ENCODE measurements around the gene CD300LF. TPM values are rescaled to one million over a fixed set of nuclear protein-coding genes. Genes with fewer than 3 reads are reported as not detected.
A peak's percentile ranks its signal among the peaks of the same experiment; 100 is the strongest.

Gene CD300LF
- total RNA-seq, 1 donor: not detected

- H3K4me1 ChIP-seq (ENCODE audit: insufficient read depth, low read length): no peaks in the 10 kb centered on the region
- no peak overlapping the region for H3K27ac ChIP-seq (ENCODE audit: low read depth, low read length)
- H3K9me3 ChIP-seq (ENCODE audit: low read depth, low read length): no peaks in the 10 kb centered on the region
- peaks cover 3% of the 10 kb centered on the region for H3K27me3 ChIP-seq (ENCODE audit: insufficient read depth, low read length)
- no peak overlapping the region for H3K4me3 ChIP-seq (ENCODE audit: insufficient read depth, low read length)
- no peaks in the 10 kb centered on the region for H3K79me2 ChIP-seq (ENCODE audit: insufficient read depth, low read length)
- no peak for TF ChIP-seq CTCF (IDR thresholded peaks at IDR 0.05; ENCODE audit: extremely low read depth, low read depth, low read length)
- H2AFZ ChIP-seq (ENCODE audit: low read length): no peak overlapping the region
- no peaks in the 10 kb centered on the region for H4K20me1 ChIP-seq (ENCODE audit: insufficient read depth, low read length)
- no peak for DNase-seq (ENCODE audit: insufficient read length, low spot score, missing footprints)
- no peak overlapping the region for H3K4me2 ChIP-seq (ENCODE audit: insufficient read depth, low read length)
- no peaks in the 10 kb centered on the region for H3K36me3 ChIP-seq (ENCODE audit: insufficient read depth, low read length)
Measured at GRCh38 chr17:74720506-74720905, 7.8 kb upstream of the CD300LF start.

- H3K4me2 ChIP-seq (ENCODE audit: insufficient read depth, low read length): no peak overlapping the region
- peaks cover 9% of the 10 kb centered on the region for H3K27me3 ChIP-seq (ENCODE audit: insufficient read depth, low read length)
- no peaks in the 10 kb centered on the region for H3K9me3 ChIP-seq (ENCODE audit: low read depth, low read length)
- DNase-seq (ENCODE audit: insufficient read length, low spot score, missing footprints): peak; percentile 63
- H2AFZ ChIP-seq (ENCODE audit: low read length): no peak overlapping the region
- no peaks in the 10 kb centered on the region for H4K20me1 ChIP-seq (ENCODE audit: insufficient read depth, low read length)
- no peak overlapping the region for H3K4me3 ChIP-seq (ENCODE audit: insufficient read depth, low read length)
- no peaks in the 10 kb centered on the region for H3K4me1 ChIP-seq (ENCODE audit: insufficient read depth, low read length)
- no peaks in the 10 kb centered on the region for H3K36me3 ChIP-seq (ENCODE audit: insufficient read depth, low read length)
- H3K27ac ChIP-seq (ENCODE audit: low read depth, low read length): no peak overlapping the region
- H3K79me2 ChIP-seq (ENCODE audit: insufficient read depth, low read length): no peaks in the 10 kb centered on the region
- TF ChIP-seq CTCF (IDR thresholded peaks at IDR 0.05; ENCODE audit: extremely low read depth, low read depth, low read length): no peak
Measured at GRCh38 chr17:74715144-74715543, 2.4 kb upstream of the CD300LF start.

GRCh38 chr17:74713171-74713755 is 540 bp upstream of the CD300LF start:
- H3K4me2 ChIP-seq (ENCODE audit: insufficient read depth, low read length): no peak overlapping the region
- H3K4me3 ChIP-seq (ENCODE audit: insufficient read depth, low read length): no peak overlapping the region
- H3K27ac ChIP-seq (ENCODE audit: low read depth, low read length): no peak overlapping the region
- H4K20me1 ChIP-seq (ENCODE audit: insufficient read depth, low read length): no peaks in the 10 kb centered on the region
- peaks cover 9% of the 10 kb centered on the region for H3K27me3 ChIP-seq (ENCODE audit: insufficient read depth, low read length)
- H3K9me3 ChIP-seq (ENCODE audit: low read depth, low read length): no peaks in the 10 kb centered on the region
- DNase-seq (ENCODE audit: insufficient read length, low spot score, missing footprints): no peak
- H3K4me1 ChIP-seq (ENCODE audit: insufficient read depth, low read length): no peaks in the 10 kb centered on the region
- H3K79me2 ChIP-seq (ENCODE audit: insufficient read depth, low read length): no peaks in the 10 kb centered on the region
- H2AFZ ChIP-seq (ENCODE audit: low read length): no peak overlapping the region
- no peak for TF ChIP-seq CTCF (IDR thresholded peaks at IDR 0.05; ENCODE audit: extremely low read depth, low read depth, low read length)
- no peaks in the 10 kb centered on the region for H3K36me3 ChIP-seq (ENCODE audit: insufficient read depth, low read length)

- no peak for TF ChIP-seq CTCF (IDR thresholded peaks at IDR 0.05; ENCODE audit: extremely low read depth, low read depth, low read length)
- no peaks in the 10 kb centered on the region for H3K79me2 ChIP-seq (ENCODE audit: insufficient read depth, low read length)
- H3K9me3 ChIP-seq (ENCODE audit: low read depth, low read length): no peaks in the 10 kb centered on the region
- DNase-seq (ENCODE audit: insufficient read length, low spot score, missing footprints): peak; percentile 38
- no peak overlapping the region for H3K4me3 ChIP-seq (ENCODE audit: insufficient read depth, low read length)
- no peaks in the 10 kb centered on the region for H3K36me3 ChIP-seq (ENCODE audit: insufficient read depth, low read length)
- no peak overlapping the region for H3K4me2 ChIP-seq (ENCODE audit: insufficient read depth, low read length)
- H4K20me1 ChIP-seq (ENCODE audit: insufficient read depth, low read length): no peaks in the 10 kb centered on the region
- no peaks in the 10 kb centered on the region for H3K4me1 ChIP-seq (ENCODE audit: insufficient read depth, low read length)
- H2AFZ ChIP-seq (ENCODE audit: low read length): no peak overlapping the region
- H3K27ac ChIP-seq (ENCODE audit: low read depth, low read length): no peak overlapping the region
- H3K27me3 ChIP-seq (ENCODE audit: insufficient read depth, low read length): peaks cover 9% of the 10 kb centered on the region
Measured at GRCh38 chr17:74712301-74712700, 422 bp downstream of the CD300LF start.
